Panc1 (cell line): ENCODE measurements around the gene RASA3. TPM values are rescaled to one million over a fixed set of nuclear protein-coding genes. Genes with fewer than 3 reads are reported as not detected.
A peak's percentile ranks its signal among the peaks of the same experiment; 100 is the strongest.

Experiments
- ATAC-seq: fragments of 200-7000 bp; cut with Tn5 transposase; 2 replicates; pipeline ENCODE4 v1.9.1; 2020; ENCODE audit warnings: mild to moderate bottlenecking, moderate library complexity
- BruUV-seq: library from RNA; stranded (reverse); fragments of 400-500 nt; replicated peaks from 2 replicates; lab custom pipeline; 2021; lab: Mats Ljungman, UMichigan
- CTCF ChIA-PET: fragments of 300-600 bp; sonication (Branson Sonifier 250); formaldehyde crosslinking; loops from one replicate; lab custom pipeline; 2022; ENCODE audit warnings: antibody characterized with exemption; lab: Charles Lee
- POLR2A ChIA-PET: fragments of 300-600 bp; sonication (Branson Sonifier 250); formaldehyde crosslinking; loops from one replicate; lab custom pipeline; 2022; ENCODE audit warnings: antibody characterized with exemption; lab: Charles Lee
- DNase-seq: peaks from one replicate; pipeline ENCODE4 v3.0.0-alpha.2; 2010; ENCODE audit warnings: low read depth, low spot score
- H3K27ac ChIP-seq: 2 replicates; pipeline ENCODE4 v1.5.1; 2011; ENCODE audit warnings: mild to moderate bottlenecking, low read length, inconsistent platforms
- H3K27me3 ChIP-seq: fragments of 200-500 bp; sonication (Bioruptor generic); 2 replicates; pipeline ENCODE4 v1.6.0; 2014; ENCODE audit warnings: low read length, inconsistent platforms; ENCODE audit not compliant: control insufficient read depth, insufficient read depth
- H3K36me3 ChIP-seq: fragments of 200-500 bp; sonication (Bioruptor generic); 2 replicates; pipeline ENCODE4 v1.5.1; 2014; ENCODE audit warnings: inconsistent platforms, mild to moderate bottlenecking, low read length, moderate library complexity; ENCODE audit not compliant: control insufficient read depth, insufficient read depth
- H3K4me1 ChIP-seq: 2 replicates; pipeline ENCODE4 v1.5.1; 2011; ENCODE audit warnings: inconsistent platforms, mild to moderate bottlenecking, low read length, moderate library complexity; ENCODE audit not compliant: control insufficient read depth, insufficient read depth
- H3K4me3 ChIP-seq, 2 experiments: 2 replicates each; pipeline ENCODE4 v1.5.1; 2011 to 2012; ENCODE audit warnings: low read depth in 2 of 2, low read length in 2 of 2, mild to moderate bottlenecking in 2 of 2, inconsistent platforms in 1 of 2, moderate library complexity in 1 of 2
- H3K9me3 ChIP-seq: fragments of 200-500 bp; sonication (Bioruptor generic); 2 replicates; pipeline ENCODE4 v1.5.1; 2014; ENCODE audit warnings: low read depth, mild to moderate bottlenecking, inconsistent platforms, low read length, moderate library complexity; ENCODE audit not compliant: control insufficient read depth, insufficient read depth
- CTCF ChIP-seq: fragments of 450-650 bp; IDR thresholded peaks from 2 replicates; pipeline ENCODE4 v1.5.1; 2017; ENCODE audit warnings: mild to moderate bottlenecking
- POLR2AphosphoS5 ChIP-seq: IDR thresholded peaks from 2 replicates; pipeline ENCODE4 v1.6.1; 2012; ENCODE audit warnings: mild to moderate bottlenecking, low read depth, low read length, moderate library complexity
- REST ChIP-seq, 2 experiments: IDR thresholded peaks; 2 replicates each; pipeline ENCODE4 v1.6.1; 2011 to 2012; ENCODE audit warnings: low read depth in 2 of 2, control low read depth in 1 of 2, low read length in 1 of 2, mild to moderate bottlenecking in 1 of 2, moderate library complexity in 1 of 2; ENCODE audit not compliant: insufficient read depth in 1 of 2
- SIN3A ChIP-seq: IDR thresholded peaks from 2 replicates; pipeline ENCODE4 v1.6.1; 2012; ENCODE audit warnings: low read depth, mild to moderate bottlenecking, low read length, moderate library complexity, borderline replicate concordance; ENCODE audit not compliant: insufficient read depth
- TCF7L2 ChIP-seq: IDR thresholded peaks from 2 replicates; pipeline ENCODE4 v1.6.1; 2011; ENCODE audit warnings: mild to moderate bottlenecking, low read depth, low read length, inconsistent platforms
- in situ Hi-C: cut with HindIII; loops from 2 replicates; pipeline ENCODE4 v1.10.0; 2016; ENCODE audit warnings: low sequenced_read_pairs, low pct_unique_long_range_greater_than_20kb
- intact Hi-C: fragments of 100-400 bp; cut with micrococcal nuclease; formaldehyde crosslinking; loops from one replicate; pipeline ENCODE4 v1.10.0; 2022; ENCODE audit not compliant: unreplicated experiment
- total RNA-seq: library from RNA; stranded (reverse); gene quantifications from one replicate; pipeline ENCODE4 v1.2.1, GENCODE V29; 2021; ENCODE audit not compliant: unreplicated experiment

Gene RASA3
- total RNA-seq, 1 experiment from 2014 or later: 33.7 TPM

GRCh38 chr13:114013336-114013735 is 119.1 kb downstream of the RASA3 start:
- BruUV-seq: no TSS peak
- H3K27ac ChIP-seq: no peak overlapping the region
- ATAC-seq: no peak
- intact Hi-C loops (no loop called here), in situ Hi-C loops (no loop called here)
- TF ChIP-seq TCF7L2 (no peak), POLR2AphosphoS5 (no peak)
- ChIA-PET POLR2A (no interaction called here), CTCF (no interaction called here)
- DNase-seq: no peak
- no peaks in the 10 kb centered on the region for H3K27me3 ChIP-seq
- no peaks in the 10 kb centered on the region for H3K9me3 ChIP-seq
- no peaks in the 10 kb centered on the region; the same call in 1 of the 2 replicates for H3K36me3 ChIP-seq
- H3K4me3 ChIP-seq: no peak overlapping the region
- H3K4me1 ChIP-seq: no peaks in the 10 kb centered on the region

- DNase-seq: no peak
- ChIA-PET CTCF (no interaction called here), POLR2A (no interaction called here)
- no peak; the same call in 1 of the 2 replicates for ATAC-seq
- Histone ChIP-seq H3K27ac (no peak overlapping the region), H3K4me3 (no peak overlapping the region), H3K4me1 (no peaks in the 10 kb centered on the region), H3K9me3 (no peaks in the 10 kb centered on the region), H3K27me3 (no peaks in the 10 kb centered on the region), H3K36me3 (no peaks in the 10 kb centered on the region; the same call in 1 of the 2 replicates)
- intact Hi-C loops: no loop called here
- TF ChIP-seq CTCF (no peak), REST (IDR thresholded peaks at IDR 0.05; ENCODE audit: insufficient read depth in 1 of 2, low read depth in 2 of 2, low read length in 1 of 2) (no peak)
- in situ Hi-C loops: no loop called here
- BruUV-seq: no TSS peak
These were observed 119.5 kb downstream of the RASA3 start for GRCh38 chr13:114012921-114013320.

- Histone ChIP-seq H3K9me3 (no peaks in the 10 kb centered on the region), H3K27ac (no peak overlapping the region), H3K36me3 (no peaks in the 10 kb centered on the region; the same call in 1 of the 2 replicates), H3K27me3 (no peaks in the 10 kb centered on the region), H3K4me1 (no peaks in the 10 kb centered on the region), H3K4me3 (no peak overlapping the region)
- ChIA-PET POLR2A (no interaction called here), CTCF (no interaction called here)
- intact Hi-C loops (no loop called here), in situ Hi-C loops (no loop called here)
- no peak for TF ChIP-seq TCF7L2
- no peak for TF ChIP-seq SIN3A
- TF ChIP-seq POLR2AphosphoS5: no peak
- TF ChIP-seq REST (IDR thresholded peaks at IDR 0.05; ENCODE audit: insufficient read depth in 1 of 2, low read depth in 2 of 2, low read length in 1 of 2): no peak
- TF ChIP-seq CTCF: no peak
- BruUV-seq: no TSS peak
- peak; percentile 35; the same call in 1 of the 2 replicates for ATAC-seq
- DNase-seq: no peak
These were observed 120.3 kb downstream of the RASA3 start for GRCh38 chr13:114012141-114012540.
